ENCODE results near the gene PHLPP1.

PHLPP1 gene

DNA sequence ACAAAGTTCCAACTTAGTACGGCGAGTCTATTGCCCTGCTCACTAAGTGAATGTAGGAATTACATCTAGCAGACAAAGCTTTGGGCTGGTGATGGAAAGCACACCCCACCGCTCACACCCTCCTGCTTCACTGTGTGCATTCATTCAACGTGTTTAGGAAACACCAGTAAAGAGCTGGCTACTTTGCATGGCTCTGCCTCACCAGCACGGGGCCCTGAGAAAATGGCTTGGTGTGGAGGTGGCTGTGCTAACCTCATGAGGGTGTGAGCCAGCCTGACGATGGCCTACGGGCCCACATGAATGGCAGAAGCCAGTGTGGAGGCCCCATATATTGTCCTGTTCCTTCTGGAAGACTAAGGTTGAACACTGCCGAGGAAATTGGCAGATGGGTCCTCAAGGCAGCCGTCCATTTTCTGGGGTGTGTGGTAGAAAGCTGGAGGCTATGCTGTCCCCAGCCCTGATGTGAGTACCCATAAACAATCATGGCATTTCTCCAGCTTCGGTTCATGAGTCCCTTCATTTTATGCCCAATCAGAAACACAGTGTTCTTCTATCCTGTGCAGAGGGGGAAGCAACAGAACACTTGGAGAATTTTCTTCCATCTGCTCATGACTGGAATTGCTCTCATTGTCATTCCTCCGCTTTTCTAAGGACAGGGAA, 269.4 kb downstream of the PHLPP1 start:
- TF ChIP-seq OSR1 (CRISPR knock-in tag; IDR thresholded peaks at IDR 0.05) = no peak
- TF ChIP-seq TCF4 (CRISPR knock-in tag; IDR thresholded peaks at IDR 0.05; ENCODE audit: borderline replicate concordance) = no peak
- TF ChIP-seq ZC3H10 (CRISPR knock-in tag; IDR thresholded peaks at IDR 0.05) = no peak
- TF ChIP-seq SNAI2 (CRISPR knock-in tag; IDR thresholded peaks at IDR 0.05) = no peak
- no peak for TF ChIP-seq ZFP30 (CRISPR knock-in tag; IDR thresholded peaks at IDR 0.05)
- no peak for TF ChIP-seq TOX (CRISPR knock-in tag; IDR thresholded peaks at IDR 0.05; ENCODE audit: borderline replicate concordance)
- TF ChIP-seq RARB (CRISPR knock-in tag; IDR thresholded peaks at IDR 0.05) = no peak
- no peak for TF ChIP-seq GLIS3 (CRISPR knock-in tag; IDR thresholded peaks at IDR 0.05)
- TF ChIP-seq CSDC2 (CRISPR knock-in tag; IDR thresholded peaks at IDR 0.05) = no peak
- ATAC-seq = no peak

DNA sequence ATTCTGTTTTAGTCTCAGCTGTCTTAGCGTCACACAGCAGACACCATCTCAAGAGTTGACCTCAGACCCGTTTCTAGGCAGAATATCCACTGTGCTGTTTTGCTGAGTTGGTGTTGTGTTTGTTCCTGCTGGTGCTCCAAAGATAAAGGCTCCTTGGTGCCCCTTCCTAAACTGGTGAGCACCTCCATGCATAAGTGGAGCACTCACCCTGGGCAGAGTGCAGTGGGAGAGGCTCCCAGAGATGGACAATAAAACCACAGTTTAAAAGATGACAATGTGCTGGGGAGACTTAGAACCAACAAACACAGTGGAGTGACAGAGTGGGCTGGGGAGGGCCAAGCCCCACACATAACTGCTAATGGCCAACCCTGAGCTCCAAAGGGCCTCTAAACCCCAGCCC, 271.1 kb downstream of the PHLPP1 start:
- ATAC-seq = no peak
- TF ChIP-seq CSDC2 (CRISPR knock-in tag; IDR thresholded peaks at IDR 0.05) (no peak), ESRRG (CRISPR knock-in tag; IDR thresholded peaks at IDR 0.05) (no peak), GLIS3 (CRISPR knock-in tag; IDR thresholded peaks at IDR 0.05) (no peak), SNAI2 (CRISPR knock-in tag; IDR thresholded peaks at IDR 0.05) (no peak), ISL1 (CRISPR knock-in tag; IDR thresholded peaks at IDR 0.05) (no peak)
- TF ChIP-seq, protein P1, sequence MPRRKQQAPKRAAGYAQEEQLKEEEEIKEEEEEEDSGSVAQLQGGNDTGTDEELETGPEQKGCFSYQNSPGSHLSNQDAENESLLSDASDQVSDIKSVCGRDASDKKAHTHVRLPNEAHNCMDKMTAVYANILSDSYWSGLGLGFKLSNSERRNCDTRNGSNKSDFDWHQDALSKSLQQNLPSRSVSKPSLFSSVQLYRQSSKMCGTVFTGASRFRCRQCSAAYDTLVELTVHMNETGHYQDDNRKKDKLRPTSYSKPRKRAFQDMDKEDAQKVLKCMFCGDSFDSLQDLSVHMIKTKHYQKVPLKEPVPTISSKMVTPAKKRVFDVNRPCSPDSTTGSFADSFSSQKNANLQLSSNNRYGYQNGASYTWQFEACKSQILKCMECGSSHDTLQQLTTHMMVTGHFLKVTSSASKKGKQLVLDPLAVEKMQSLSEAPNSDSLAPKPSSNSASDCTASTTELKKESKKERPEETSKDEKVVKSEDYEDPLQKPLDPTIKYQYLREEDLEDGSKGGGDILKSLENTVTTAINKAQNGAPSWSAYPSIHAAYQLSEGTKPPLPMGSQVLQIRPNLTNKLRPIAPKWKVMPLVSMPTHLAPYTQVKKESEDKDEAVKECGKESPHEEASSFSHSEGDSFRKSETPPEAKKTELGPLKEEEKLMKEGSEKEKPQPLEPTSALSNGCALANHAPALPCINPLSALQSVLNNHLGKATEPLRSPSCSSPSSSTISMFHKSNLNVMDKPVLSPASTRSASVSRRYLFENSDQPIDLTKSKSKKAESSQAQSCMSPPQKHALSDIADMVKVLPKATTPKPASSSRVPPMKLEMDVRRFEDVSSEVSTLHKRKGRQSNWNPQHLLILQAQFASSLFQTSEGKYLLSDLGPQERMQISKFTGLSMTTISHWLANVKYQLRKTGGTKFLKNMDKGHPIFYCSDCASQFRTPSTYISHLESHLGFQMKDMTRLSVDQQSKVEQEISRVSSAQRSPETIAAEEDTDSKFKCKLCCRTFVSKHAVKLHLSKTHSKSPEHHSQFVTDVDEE (CRISPR knock-in tag; IDR thresholded peaks at IDR 0.05) = no peak
- TF ChIP-seq, protein P2, sequence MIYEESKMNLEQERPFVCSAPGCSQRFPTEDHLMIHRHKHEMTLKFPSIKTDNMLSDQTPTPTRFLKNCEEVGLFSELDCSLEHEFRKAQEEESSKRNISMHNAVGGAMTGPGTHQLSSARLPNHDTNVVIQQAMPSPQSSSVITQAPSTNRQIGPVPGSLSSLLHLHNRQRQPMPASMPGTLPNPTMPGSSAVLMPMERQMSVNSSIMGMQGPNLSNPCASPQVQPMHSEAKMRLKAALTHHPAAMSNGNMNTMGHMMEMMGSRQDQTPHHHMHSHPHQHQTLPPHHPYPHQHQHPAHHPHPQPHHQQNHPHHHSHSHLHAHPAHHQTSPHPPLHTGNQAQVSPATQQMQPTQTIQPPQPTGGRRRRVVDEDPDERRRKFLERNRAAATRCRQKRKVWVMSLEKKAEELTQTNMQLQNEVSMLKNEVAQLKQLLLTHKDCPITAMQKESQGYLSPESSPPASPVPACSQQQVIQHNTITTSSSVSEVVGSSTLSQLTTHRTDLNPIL (CRISPR knock-in tag; IDR thresholded peaks at IDR 0.05; ENCODE audit: low read depth) = no peak
- TF ChIP-seq, protein P3, sequence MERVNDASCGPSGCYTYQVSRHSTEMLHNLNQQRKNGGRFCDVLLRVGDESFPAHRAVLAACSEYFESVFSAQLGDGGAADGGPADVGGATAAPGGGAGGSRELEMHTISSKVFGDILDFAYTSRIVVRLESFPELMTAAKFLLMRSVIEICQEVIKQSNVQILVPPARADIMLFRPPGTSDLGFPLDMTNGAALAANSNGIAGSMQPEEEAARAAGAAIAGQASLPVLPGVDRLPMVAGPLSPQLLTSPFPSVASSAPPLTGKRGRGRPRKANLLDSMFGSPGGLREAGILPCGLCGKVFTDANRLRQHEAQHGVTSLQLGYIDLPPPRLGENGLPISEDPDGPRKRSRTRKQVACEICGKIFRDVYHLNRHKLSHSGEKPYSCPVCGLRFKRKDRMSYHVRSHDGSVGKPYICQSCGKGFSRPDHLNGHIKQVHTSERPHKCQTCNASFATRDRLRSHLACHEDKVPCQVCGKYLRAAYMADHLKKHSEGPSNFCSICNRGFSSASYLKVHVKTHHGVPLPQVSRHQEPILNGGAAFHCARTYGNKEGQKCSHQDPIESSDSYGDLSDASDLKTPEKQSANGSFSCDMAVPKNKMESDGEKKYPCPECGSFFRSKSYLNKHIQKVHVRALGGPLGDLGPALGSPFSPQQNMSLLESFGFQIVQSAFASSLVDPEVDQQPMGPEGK (CRISPR knock-in tag; IDR thresholded peaks at IDR 0.05; ENCODE audit: borderline replicate concordance) = no peak

DNA sequence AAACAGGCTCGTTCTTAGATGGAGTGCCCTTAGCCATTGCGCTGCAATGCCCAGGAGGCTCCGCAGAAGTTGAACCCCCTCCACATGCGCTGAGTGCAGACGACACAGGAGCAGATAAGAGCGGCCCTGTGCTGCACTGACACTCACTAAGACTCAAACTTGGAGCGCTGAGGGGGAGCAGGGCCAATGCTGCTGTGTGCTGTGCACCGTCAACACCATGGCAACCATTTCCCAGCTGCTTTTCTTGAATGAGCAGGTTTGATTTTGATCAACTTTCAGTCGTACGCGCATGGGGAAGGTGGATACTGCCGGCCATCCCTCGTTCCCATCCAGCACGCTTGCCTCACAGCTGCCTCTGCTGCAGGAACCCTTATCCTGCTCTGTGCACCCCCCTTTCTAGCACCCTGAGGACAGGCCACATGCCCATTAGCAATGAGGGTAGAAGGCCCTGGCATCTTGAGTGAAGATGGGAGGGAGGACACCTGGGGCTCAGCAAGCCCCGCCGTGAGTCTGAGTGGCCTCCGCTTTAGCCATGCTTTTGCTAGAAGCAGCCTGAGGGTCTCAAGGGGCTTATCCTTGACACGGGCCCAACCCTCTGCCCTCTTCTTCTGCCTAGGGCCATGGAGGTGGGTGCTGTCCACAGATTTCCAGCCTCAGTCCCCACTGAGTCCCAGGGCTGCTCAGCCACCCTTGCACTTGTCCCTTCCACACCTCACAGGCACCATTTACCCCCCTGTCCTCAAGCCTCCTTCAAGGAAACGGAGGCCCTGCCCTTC, 271.9 kb downstream of the PHLPP1 start:
- no peak for ATAC-seq
- TF ChIP-seq TCF4 (CRISPR knock-in tag; IDR thresholded peaks at IDR 0.05; ENCODE audit: borderline replicate concordance) (no peak), ZFP3 (CRISPR knock-in tag; IDR thresholded peaks at IDR 0.05) (no peak), ESRRG (CRISPR knock-in tag; IDR thresholded peaks at IDR 0.05) (no peak), SNAI2 (CRISPR knock-in tag; IDR thresholded peaks at IDR 0.05) (no peak), ZNF565 (CRISPR knock-in tag; conservative IDR thresholded peaks at IDR 0.05; ENCODE audit: low read depth) (no peak), RARB (CRISPR knock-in tag; IDR thresholded peaks at IDR 0.05) (no peak), CSDC2 (CRISPR knock-in tag; IDR thresholded peaks at IDR 0.05) (no peak), ZNF70 (CRISPR knock-in tag; IDR thresholded peaks at IDR 0.05) (no peak), ZFP30 (CRISPR knock-in tag; IDR thresholded peaks at IDR 0.05) (no peak)
- TF ChIP-seq, protein P3 (CRISPR knock-in tag; IDR thresholded peaks at IDR 0.05; ENCODE audit: borderline replicate concordance) = no peak
- TF ChIP-seq, protein P2 (CRISPR knock-in tag; IDR thresholded peaks at IDR 0.05; ENCODE audit: low read depth) = no peak
- TF ChIP-seq, protein P1 (CRISPR knock-in tag; IDR thresholded peaks at IDR 0.05) = no peak
- TF ChIP-seq, protein P4, sequence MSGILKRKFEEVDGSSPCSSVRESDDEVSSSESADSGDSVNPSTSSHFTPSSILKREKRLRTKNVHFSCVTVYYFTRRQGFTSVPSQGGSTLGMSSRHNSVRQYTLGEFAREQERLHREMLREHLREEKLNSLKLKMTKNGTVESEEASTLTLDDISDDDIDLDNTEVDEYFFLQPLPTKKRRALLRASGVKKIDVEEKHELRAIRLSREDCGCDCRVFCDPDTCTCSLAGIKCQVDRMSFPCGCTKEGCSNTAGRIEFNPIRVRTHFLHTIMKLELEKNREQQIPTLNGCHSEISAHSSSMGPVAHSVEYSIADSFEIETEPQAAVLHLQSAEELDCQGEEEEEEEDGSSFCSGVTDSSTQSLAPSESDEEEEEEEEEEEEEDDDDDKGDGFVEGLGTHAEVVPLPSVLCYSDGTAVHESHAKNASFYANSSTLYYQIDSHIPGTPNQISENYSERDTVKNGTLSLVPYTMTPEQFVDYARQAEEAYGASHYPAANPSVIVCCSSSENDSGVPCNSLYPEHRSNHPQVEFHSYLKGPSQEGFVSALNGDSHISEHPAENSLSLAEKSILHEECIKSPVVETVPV (CRISPR knock-in tag; IDR thresholded peaks at IDR 0.05) = no peak

Measured in SK-N-SH treated with all-trans-retinoic acid at 6 μM for 48 hours (cell line).